Left forelimb (tissue), 1 donor: ENCODE data around the gene TIAM1.

ENCODE experiments used
- DNase-seq: peaks from one replicate; pipeline ENCODE4 v3.0.0-alpha.2; 2018; ENCODE audit warnings: low spot score

TIAM1 gene

GRCh38 chr21:31173881-31174555, 170.0 kb downstream of the TIAM1 start:
- DNase-seq = no peak

- no peak for DNase-seq
Measured at GRCh38 chr21:31172328-31172727, 171.7 kb downstream of the TIAM1 start.

- DNase-seq = no peak
Measured at GRCh38 chr21:31164713-31165694, 179.1 kb downstream of the TIAM1 start.

GRCh38 chr21:31162827-31163226, 181.2 kb downstream of the TIAM1 start:
- no peak for DNase-seq

- DNase-seq = no peak
Measured at GRCh38 chr21:31162079-31162699, 181.9 kb downstream of the TIAM1 start.

- DNase-seq = no peak
Measured at GRCh38 chr21:31161157-31161556, 182.9 kb downstream of the TIAM1 start.

- DNase-seq = no peak
Measured at GRCh38 chr21:31159808-31160207, 184.3 kb downstream of the TIAM1 start.

- DNase-seq = no peak
Measured at GRCh38 chr21:31158789-31159581, 185.1 kb downstream of the TIAM1 start.

GRCh38 chr21:31157756-31158155, 186.3 kb downstream of the TIAM1 start:
- no peak for DNase-seq

- no peak for DNase-seq
Measured at GRCh38 chr21:31156662-31157061, 187.4 kb downstream of the TIAM1 start.

GRCh38 chr21:31156169-31156568, 187.9 kb downstream of the TIAM1 start:
- no peak for DNase-seq

- no peak for DNase-seq
Measured at GRCh38 chr21:31151156-31152045, 192.7 kb downstream of the TIAM1 start.

GRCh38 chr21:31145274-31145673, 198.8 kb downstream of the TIAM1 start:
- DNase-seq = no peak

- no peak for DNase-seq
Measured at GRCh38 chr21:31143036-31143435, 201.0 kb downstream of the TIAM1 start.

- no peak for DNase-seq
Measured at GRCh38 chr21:31142600-31142999, 201.5 kb downstream of the TIAM1 start.

- DNase-seq = no peak
Measured at GRCh38 chr21:31141389-31142000, 202.6 kb downstream of the TIAM1 start.

GRCh38 chr21:31140676-31141075, 203.4 kb downstream of the TIAM1 start:
- no peak for DNase-seq

- no peak for DNase-seq
Measured at GRCh38 chr21:31140025-31140424, 204.0 kb downstream of the TIAM1 start.

- no peak for DNase-seq
Measured at GRCh38 chr21:31137960-31138359, 206.1 kb downstream of the TIAM1 start.

GRCh38 chr21:31136891-31137290, 207.2 kb downstream of the TIAM1 start:
- DNase-seq = no peak
